SU-DHL-6 (cell line): ENCODE data around the gene DMD.

Experiments
- H2AFZ ChIP-seq: fragments of 200-600 bp; sonication (generic); 2 replicates; pipeline ENCODE4 v1.6.1; 2014; ENCODE audit warnings: low read depth, mild to moderate bottlenecking, moderate library complexity, mixed read lengths, antibody characterized with exemption, low read length; ENCODE audit not compliant: severe bottlenecking
- H3F3A ChIP-seq: fragments of 200-600 bp; shearing (Covaris generic); 2 replicates; pipeline ENCODE4 v1.6.0; 2016; ENCODE audit warnings: antibody characterized with exemption, mild to moderate bottlenecking; ENCODE audit not compliant: insufficient read depth
- H3K27ac ChIP-seq: fragments of 200-600 bp; sonication (generic); 2 replicates; pipeline ENCODE4 v1.5.1; 2016; ENCODE audit warnings: low read depth, mild to moderate bottlenecking, low read length, moderate library complexity, mixed read lengths
- H3K27me3 ChIP-seq: fragments of 200-600 bp; sonication (generic), shearing (Covaris generic); 2 replicates; pipeline ENCODE4 v1.6.0; 2014; ENCODE audit warnings: mild to moderate bottlenecking, low read length
- H3K36me3 ChIP-seq: fragments of 200-600 bp; sonication (generic); 2 replicates; pipeline ENCODE4 v1.6.1; 2014; ENCODE audit warnings: mild to moderate bottlenecking, low read length, mixed read lengths
- H3K4me2 ChIP-seq: fragments of 300-600, 200-600 bp; shearing (Covaris generic), sonication (generic); 2 replicates; pipeline ENCODE4 v1.6.0; 2014; ENCODE audit warnings: low read length, low read depth, mild to moderate bottlenecking; ENCODE audit not compliant: poor library complexity, severe bottlenecking
- H3K4me3 ChIP-seq: fragments of 200-600 bp; sonication (generic); 2 replicates; pipeline ENCODE4 v1.5.1; 2014; ENCODE audit warnings: antibody characterized with exemption, low read length, mild to moderate bottlenecking, mixed read lengths; ENCODE audit not compliant: insufficient read depth, poor library complexity, severe bottlenecking
- H3K79me2 ChIP-seq: fragments of 200-600 bp; sonication (generic); 2 replicates; pipeline ENCODE4 v1.6.1; 2014; ENCODE audit warnings: mild to moderate bottlenecking, low read length, moderate library complexity; ENCODE audit not compliant: insufficient read depth
- H3K9ac ChIP-seq: fragments of 200-600 bp; sonication (generic); 2 replicates; pipeline ENCODE4 v1.7.0; 2014; ENCODE audit warnings: mild to moderate bottlenecking, low read length
- H3K9me2 ChIP-seq: fragments of 200-600 bp; sonication (generic); replicated peaks from 2 replicates; pipeline ENCODE4 v1.6.1; 2014; ENCODE audit warnings: low read length; ENCODE audit not compliant: insufficient read depth
- H3K9me3 ChIP-seq: fragments of 200-600 bp; sonication (generic); 2 replicates; pipeline ENCODE4 v1.6.1; 2014; ENCODE audit warnings: low read length, mixed read lengths; ENCODE audit not compliant: insufficient read depth
- H4K20me1 ChIP-seq: fragments of 200-600 bp; sonication (generic); 2 replicates; pipeline ENCODE4 v1.6.1; 2014; ENCODE audit warnings: low read depth, mild to moderate bottlenecking, antibody characterized with exemption, low read length, moderate library complexity, mixed read lengths
- CTCF ChIP-seq: fragments of 200-600 bp; sonication (generic); IDR thresholded peaks from one replicate; pipeline ENCODE4 v1.5.1; 2017; ENCODE audit warnings: antibody characterized with exemption, mild to moderate bottlenecking, low read length, moderate library complexity; ENCODE audit not compliant: insufficient read depth, poor library complexity, severe bottlenecking
- EZH2phosphoT487 ChIP-seq: fragments of 200-600 bp; sonication (generic), shearing (Covaris generic); conservative IDR thresholded peaks from 2 replicates; pipeline ENCODE4 v1.6.1; 2018; ENCODE audit warnings: mild to moderate bottlenecking, antibody characterized with exemption, low read length, moderate library complexity, mixed read lengths

The DMD gene

DNA sequence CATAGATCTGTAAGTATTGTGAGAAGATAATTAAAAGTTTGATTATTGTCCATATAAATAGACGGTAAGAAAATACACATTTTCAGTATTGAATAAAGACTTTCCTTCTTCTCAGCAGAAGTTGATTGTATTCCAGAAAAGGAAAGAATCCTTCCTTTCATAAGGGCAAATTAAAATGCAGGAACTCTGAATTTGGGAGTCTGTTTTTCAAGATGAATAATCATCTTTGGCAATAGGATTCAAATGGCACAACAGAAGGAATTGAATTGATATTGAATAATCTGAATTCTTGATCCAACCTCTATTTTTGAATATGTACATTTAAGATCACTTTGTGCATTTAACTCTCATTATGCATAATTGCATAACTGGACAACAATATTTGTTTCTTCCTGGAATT lies 149.3 kb downstream of the DMD start:
- Histone ChIP-seq H3K4me2 (no peak overlapping the region), H3K36me3 (no peaks in the 10 kb centered on the region), H3K9me3 (no peaks in the 10 kb centered on the region), H3K4me3 (no peak overlapping the region), H3K9me2 (no peaks in the 10 kb centered on the region), H3F3A (no peaks in the 10 kb centered on the region), H3K27me3 (no peaks in the 10 kb centered on the region), H3K9ac (no peak overlapping the region), H2AFZ (no peak overlapping the region), H4K20me1 (no peaks in the 10 kb centered on the region), H3K79me2 (no peaks in the 10 kb centered on the region), H3K27ac (no peak overlapping the region)
- TF ChIP-seq CTCF, result no peak

DNA sequence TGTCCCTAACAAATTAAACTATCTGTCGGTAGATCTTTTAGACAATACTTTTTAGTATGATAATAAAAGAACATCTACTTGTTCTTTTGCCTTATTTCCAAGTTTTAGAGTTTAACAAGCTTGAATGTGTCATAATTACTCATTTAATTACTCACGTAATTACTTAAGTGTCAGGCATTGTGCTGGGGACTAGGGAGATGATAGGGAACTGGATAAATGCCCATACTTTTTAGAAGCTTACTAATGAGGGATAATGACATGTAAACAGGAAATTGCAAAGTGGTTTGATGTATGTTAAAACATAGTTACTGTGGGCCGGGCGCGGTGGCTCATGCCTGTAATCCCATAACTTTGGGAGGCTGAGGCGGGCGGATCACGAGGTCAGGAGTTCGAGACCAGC lies 158.3 kb downstream of the DMD start:
- H3K9me3 ChIP-seq, result no peaks in the 10 kb centered on the region
- no peak overlapping the region for H2AFZ ChIP-seq
- no peak overlapping the region for H3K27ac ChIP-seq
- H3K27me3 ChIP-seq, result no peaks in the 10 kb centered on the region
- H3K9ac ChIP-seq, result no peak overlapping the region
- H4K20me1 ChIP-seq, result no peaks in the 10 kb centered on the region
- no peaks in the 10 kb centered on the region for H3K9me2 ChIP-seq
- H3K4me3 ChIP-seq, result no peak overlapping the region
- H3F3A ChIP-seq, result no peaks in the 10 kb centered on the region
- no peak overlapping the region for H3K4me2 ChIP-seq
- TF ChIP-seq EZH2phosphoT487 (no peak), CTCF (no peak)
- H3K36me3 ChIP-seq, result no peaks in the 10 kb centered on the region
- no peaks in the 10 kb centered on the region for H3K79me2 ChIP-seq

GRCh38 chrX:33045882-33046281 lies 165.5 kb downstream of the DMD start:
- H3F3A ChIP-seq, result no peaks in the 10 kb centered on the region
- H3K36me3 ChIP-seq, result no peaks in the 10 kb centered on the region
- no peak overlapping the region for H3K9ac ChIP-seq
- TF ChIP-seq EZH2phosphoT487 (no peak), CTCF (no peak)
- no peaks in the 10 kb centered on the region for H3K27me3 ChIP-seq
- H3K9me3 ChIP-seq, result no peaks in the 10 kb centered on the region
- no peak overlapping the region for H3K4me2 ChIP-seq
- H3K4me3 ChIP-seq, result no peak overlapping the region
- H3K9me2 ChIP-seq, result no peaks in the 10 kb centered on the region
- H3K79me2 ChIP-seq, result no peaks in the 10 kb centered on the region
- H4K20me1 ChIP-seq, result no peaks in the 10 kb centered on the region
- H2AFZ ChIP-seq, result no peak overlapping the region
- H3K27ac ChIP-seq, result no peak overlapping the region

DNA sequence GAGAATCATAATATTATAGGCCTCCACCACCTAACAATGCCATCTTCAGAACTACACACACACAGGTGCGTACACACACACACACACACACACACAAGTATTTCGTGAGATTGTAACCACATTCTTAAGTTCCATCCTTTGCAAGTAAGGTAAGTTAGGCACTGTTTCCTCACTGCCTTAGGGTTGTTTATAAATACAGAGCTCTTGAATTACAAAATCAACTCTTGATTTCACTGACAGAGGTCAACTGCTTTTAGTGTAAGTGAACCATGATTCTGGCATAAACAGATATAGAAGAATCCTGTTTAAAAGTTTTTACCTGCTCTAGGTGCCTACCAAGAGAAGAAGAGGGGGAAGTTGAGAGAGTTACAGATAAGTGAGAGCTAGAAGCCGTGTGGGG lies 166.1 kb downstream of the DMD start:
- no peak overlapping the region for H3K27ac ChIP-seq
- H4K20me1 ChIP-seq, result no peaks in the 10 kb centered on the region
- no peak overlapping the region for H2AFZ ChIP-seq
- no peak for TF ChIP-seq EZH2phosphoT487
- TF ChIP-seq CTCF, result no peak
- no peak overlapping the region for H3K4me3 ChIP-seq
- H3K79me2 ChIP-seq, result no peaks in the 10 kb centered on the region
- H3K9me3 ChIP-seq, result no peaks in the 10 kb centered on the region
- no peaks in the 10 kb centered on the region for H3K9me2 ChIP-seq
- H3K9ac ChIP-seq, result no peak overlapping the region
- H3F3A ChIP-seq, result no peaks in the 10 kb centered on the region
- no peaks in the 10 kb centered on the region for H3K27me3 ChIP-seq
- no peaks in the 10 kb centered on the region for H3K36me3 ChIP-seq
- no peak overlapping the region for H3K4me2 ChIP-seq
